22Rv1 (cell line): ENCODE results near the gene CARD14.
A peak's percentile ranks its signal among the peaks of the same experiment; 100 is the strongest.

Experiments
- H3K27ac ChIP-seq: fragments of 450-650 bp; 2 replicates; pipeline ENCODE4 v1.5.1; 2017
- CTCF ChIP-seq: fragments of 450-650 bp; IDR thresholded peaks from 2 replicates; pipeline ENCODE4 v1.5.1; 2017; ENCODE audit warnings: mild to moderate bottlenecking
- ZFX ChIP-seq: fragments of 450-650 bp; IDR thresholded peaks from 2 replicates; pipeline ENCODE4 v1.6.1; 2017; ENCODE audit warnings: antibody characterized with exemption, borderline replicate concordance

Gene CARD14

DNA sequence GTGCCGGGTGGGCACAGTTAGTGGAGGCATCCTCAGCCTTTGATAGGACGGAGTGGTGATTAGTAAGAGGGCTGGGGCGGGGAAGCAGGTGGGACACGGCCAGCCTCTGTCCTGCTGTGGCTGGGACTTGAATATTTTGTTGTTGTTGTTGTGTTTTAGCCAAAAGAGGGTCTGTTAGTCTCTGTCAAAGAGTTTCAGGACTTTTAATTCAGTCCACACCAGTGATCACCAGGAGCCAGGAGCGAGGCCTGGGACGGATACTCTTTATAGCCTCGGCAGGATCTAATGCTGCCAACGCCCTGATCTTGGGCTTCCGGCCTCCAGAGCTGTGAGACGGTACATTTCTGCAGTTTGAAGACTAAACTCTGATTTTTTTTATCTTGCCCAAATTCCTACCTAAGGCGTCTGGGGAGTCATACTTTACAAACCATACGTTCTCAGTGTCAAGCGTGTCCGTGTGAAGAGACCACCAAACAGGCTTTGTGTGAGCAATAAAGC lies 87.9 kb downstream of the CARD14 start:
- peak overlapping the region; percentile 83 for H3K27ac ChIP-seq
- TF ChIP-seq CTCF, result no peak
- TF ChIP-seq ZFX, result no peak

DNA sequence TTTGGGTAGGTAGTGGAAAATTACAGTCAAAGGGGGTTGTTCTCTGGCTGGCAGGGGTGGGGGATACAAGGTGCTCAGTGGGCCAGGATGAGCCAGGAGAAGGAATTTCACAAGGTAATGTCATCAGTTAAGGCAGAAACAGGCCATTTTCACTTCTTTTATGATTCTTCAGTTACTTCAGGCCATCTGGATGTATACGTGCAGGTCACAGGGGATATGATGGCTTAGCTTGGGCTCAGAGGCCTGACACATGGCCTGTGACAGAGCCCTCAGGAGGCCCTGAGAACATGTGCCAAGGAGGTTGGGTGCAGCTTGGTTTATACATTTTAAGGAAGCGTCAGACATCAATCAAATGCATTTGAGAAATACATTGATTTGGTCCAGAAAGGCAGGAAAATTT lies 88.5 kb downstream of the CARD14 start:
- peak overlapping the region; percentile 83 for H3K27ac ChIP-seq
